Caco-2 (cell line): ENCODE results near the gene CS. TPM values are rescaled to one million over a fixed set of nuclear protein-coding genes. Genes with fewer than 3 reads are reported as not detected.

Experiments used
- BruUV-seq: library from RNA; stranded (reverse); fragments of 400-500 nt; replicated peaks from 2 replicates; lab custom pipeline; 2021; lab: Mats Ljungman, UMichigan
- CTCF ChIA-PET: fragments of 300-600 bp; sonication (Branson Sonifier 250); formaldehyde crosslinking; loops from one replicate; lab custom pipeline; 2022; ENCODE audit warnings: antibody characterized with exemption; lab: Charles Lee
- POLR2A ChIA-PET: fragments of 300-600 bp; sonication (Branson Sonifier 250); formaldehyde crosslinking; loops from one replicate; lab custom pipeline; 2022; ENCODE audit warnings: antibody characterized with exemption; lab: Charles Lee
- DNase-seq, 2 experiments: peaks; one replicate each; pipeline versions ENCODE4 v3.0.0 to v3.0.0-alpha.2; 2020 to 2022
- H3K27me3 ChIP-seq: replicated peaks from 2 replicates; pipeline ENCODE4 v1.6.0; 2011; ENCODE audit warnings: low read length; ENCODE audit not compliant: control insufficient read depth, insufficient read depth
- H3K36me3 ChIP-seq: 2 replicates; pipeline ENCODE4 v1.5.1; 2011; ENCODE audit warnings: low read length; ENCODE audit not compliant: control insufficient read depth, insufficient read depth
- H3K4me1 ChIP-seq: fragments of 250-450 bp; sonication (Bioruptor Pico); 2 replicates; pipeline ENCODE4 v1.5.1; 2020; ENCODE audit warnings: mild to moderate bottlenecking
- H3K4me3 ChIP-seq: 2 replicates; pipeline ENCODE4 v1.5.1; 2011; ENCODE audit warnings: low read depth, mild to moderate bottlenecking, control low read depth, low read length
- H3K9me3 ChIP-seq: fragments of 250-450 bp; sonication (Bioruptor Pico); 2 replicates; pipeline ENCODE4 v1.5.1; 2020; ENCODE audit warnings: mild to moderate bottlenecking, moderate library complexity
- H3K27ac Mint-ChIP-seq: one replicate; pipeline ENCODE4 v1.8.0; 2022; ENCODE audit warnings: mixed read lengths; ENCODE audit not compliant: unreplicated experiment
- H3K27me3 Mint-ChIP-seq: one replicate; pipeline ENCODE4 v1.8.0; 2022; ENCODE audit warnings: mixed read lengths; ENCODE audit not compliant: insufficient read depth, unreplicated experiment
- H3K36me3 Mint-ChIP-seq: one replicate; pipeline ENCODE4 v1.8.0; 2022; ENCODE audit warnings: mild to moderate bottlenecking, mixed read lengths; ENCODE audit not compliant: insufficient read depth, unreplicated experiment
- H3K4me1 Mint-ChIP-seq: one replicate; pipeline ENCODE4 v1.8.0; 2022; ENCODE audit warnings: low read depth, mixed read lengths; ENCODE audit not compliant: unreplicated experiment
- H3K4me3 Mint-ChIP-seq: one replicate; pipeline ENCODE4 v1.8.0; 2022; ENCODE audit warnings: mild to moderate bottlenecking, moderate library complexity, mixed read lengths; ENCODE audit not compliant: unreplicated experiment
- H3K9me3 Mint-ChIP-seq: one replicate; pipeline ENCODE4 v1.8.0; 2022; ENCODE audit warnings: mixed read lengths; ENCODE audit not compliant: unreplicated experiment
- CTCF ChIP-seq, 2 experiments: fragments of 200-600 bp in 1 of 2; IDR thresholded peaks; 1 replicate in 1 of 2; 2 replicates in 1 of 2; pipeline versions ENCODE4 v1.5.1 to v1.8.0; 2011 to 2022; ENCODE audit warnings: antibody characterized with exemption in 1 of 2, control low read depth in 1 of 2, inconsistent platforms in 1 of 2, low read depth in 1 of 2, low read length in 1 of 2, mild to moderate bottlenecking in 1 of 2, moderate library complexity in 1 of 2; ENCODE audit not compliant: insufficient read depth in 1 of 2, severe bottlenecking in 1 of 2, unreplicated experiment in 1 of 2
- intact Hi-C: fragments of 100-400 bp; cut with micrococcal nuclease; formaldehyde crosslinking; loops from one replicate; pipeline ENCODE4 v1.10.0; 2022; ENCODE audit not compliant: unreplicated experiment
- total RNA-seq: library from RNA; stranded (reverse); gene quantifications from 2 replicates; pipeline ENCODE4 v1.2.3, GENCODE V29; 2022

The CS gene
- total RNA-seq, 1 experiment from 2014 or later, result 241 TPM

GRCh38 chr12:56229082-56229481 lies 71.0 kb downstream of the CS start:
- peaks cover 29% of the 10 kb centered on the region for H3K4me1 ChIP-seq
- TF ChIP-seq CTCF (IDR thresholded peaks at IDR 0.05; ENCODE audit: insufficient read depth in 1 of 2, low read depth in 1 of 2, low read length in 1 of 2, severe bottlenecking in 1 of 2, unreplicated experiment in 1 of 2), result no peak
- no TSS peak for BruUV-seq
- Mint-ChIP-seq H3K27ac (peak overlapping the region; percentile 85), H3K9me3 (no peaks in the 10 kb centered on the region), H3K4me3 (peak overlapping the region; percentile 86), H3K4me1 (peaks cover 19% of the 10 kb centered on the region), H3K36me3 (peaks cover 20% of the 10 kb centered on the region), H3K27me3 (no peaks in the 10 kb centered on the region)
- no peak overlapping the region for H3K4me3 ChIP-seq
- POLR2A ChIA-PET, result no interaction called here
- no peak for DNase-seq
- H3K9me3 ChIP-seq, result no peaks in the 10 kb centered on the region
- CTCF ChIA-PET, result no interaction called here
- H3K36me3 ChIP-seq, result no peaks in the 10 kb centered on the region
- H3K27me3 ChIP-seq, result no peaks in the 10 kb centered on the region
- intact Hi-C loops, result no loop called here

- DNase-seq, result no peak
- BruUV-seq, result no TSS peak
- Histone ChIP-seq H3K4me1 (peaks cover 13% of the 10 kb centered on the region), H3K36me3 (no peaks in the 10 kb centered on the region), H3K9me3 (no peaks in the 10 kb centered on the region), H3K27me3 (no peaks in the 10 kb centered on the region), H3K4me3 (peak overlapping the region; percentile 72)
- H3K4me1 Mint-ChIP-seq, result peaks cover 8% of the 10 kb centered on the region
- POLR2A ChIA-PET, result no interaction called here
- H3K36me3 Mint-ChIP-seq, result peaks cover 31% of the 10 kb centered on the region
- H3K27me3 Mint-ChIP-seq, result no peaks in the 10 kb centered on the region
- H3K4me3 Mint-ChIP-seq, result peak overlapping the region; percentile 99
- CTCF ChIA-PET, result no interaction called here
- intact Hi-C loops, result loop anchor here (1.0 to 5.0 kb wide), 5 partner anchors 19 to 107 kb away; partner anchors contain the start of genes ANKRD52 and ZC3H10
- no peak for TF ChIP-seq CTCF (IDR thresholded peaks at IDR 0.05; ENCODE audit: insufficient read depth in 1 of 2, low read depth in 1 of 2, low read length in 1 of 2, severe bottlenecking in 1 of 2, unreplicated experiment in 1 of 2)
- H3K27ac Mint-ChIP-seq, result peak overlapping the region; percentile 98
- no peaks in the 10 kb centered on the region for H3K9me3 Mint-ChIP-seq
Measured at GRCh38 chr12:56224954-56225353, 75.2 kb downstream of the CS start.

GRCh38 chr12:56224102-56224701 lies 75.9 kb downstream of the CS start, which contains the start of gene NABP2:
Gene NABP2 (plus strand): TSS chr12:56224342. CDS start chr12:56224857, 515 bp downstream.
- H3K27ac Mint-ChIP-seq, result peak within 1 kb of the TSS; percentile 98
- H3K9me3 Mint-ChIP-seq, result no peaks in the 10 kb centered on the region
- Histone ChIP-seq H3K4me3 (peak within 1 kb of the TSS; percentile 72), H3K9me3 (no peaks in the 10 kb centered on the region), H3K36me3 (no peaks in the 10 kb centered on the region), H3K27me3 (no peaks in the 10 kb centered on the region), H3K4me1 (peaks cover 6% of the 10 kb centered on the region)
- peaks cover under 1% of the 10 kb centered on the region for H3K4me1 Mint-ChIP-seq
- peak; percentile 98 for DNase-seq
- peak within 1 kb of the TSS; percentile 99 for H3K4me3 Mint-ChIP-seq
- ChIA-PET POLR2A (no interaction called here), CTCF (interaction anchor here (4.2 kb wide), 1 partner anchor 19 kb away, joined by 61 read pairs; no protein-coding TSS in a partner anchor)
- H3K36me3 Mint-ChIP-seq, result peaks cover 31% of the 10 kb centered on the region
- BruUV-seq, result no TSS peak
- TF ChIP-seq CTCF (IDR thresholded peaks at IDR 0.05; ENCODE audit: insufficient read depth in 1 of 2, low read depth in 1 of 2, low read length in 1 of 2, severe bottlenecking in 1 of 2, unreplicated experiment in 1 of 2), result peak; percentile 82 to 89
- H3K27me3 Mint-ChIP-seq, result no peaks in the 10 kb centered on the region
- intact Hi-C loops, result loop anchor here (1.0 to 5.0 kb wide), 5 partner anchors 18 to 106 kb away; partner anchors contain the start of genes ANKRD52 and ZC3H10
